Measurements from ENCODE around the gene PALLD.
A peak's percentile ranks its signal among the peaks of the same experiment; 100 is the strongest.

PALLD gene

GRCh38 chr4:168859100-168859499 lies 362.2 kb downstream of the PALLD start:
- DNase-seq, result no peak

GRCh38 chr4:168859888-168860694 lies 363.2 kb downstream of the PALLD start:
- DNase-seq, result no peak

DNA sequence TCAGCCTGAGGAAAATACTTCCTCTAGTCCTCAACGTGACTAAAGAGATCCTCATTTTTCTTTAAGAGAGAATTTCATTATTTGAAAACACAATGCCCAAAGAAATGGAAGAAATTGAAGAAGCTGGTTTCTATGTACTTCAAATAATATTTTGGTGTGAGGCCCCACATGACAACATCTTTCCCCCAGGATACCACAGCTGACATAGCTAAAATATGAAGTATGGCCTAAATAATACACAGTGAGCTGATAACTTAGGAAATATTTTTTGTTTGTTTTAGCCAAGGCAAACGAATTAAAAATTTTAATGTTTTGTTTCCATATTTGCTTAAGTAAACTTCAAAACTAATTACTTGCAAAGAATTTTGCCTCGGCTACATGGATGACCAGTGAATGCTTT lies 364.0 kb downstream of the PALLD start:
- DNase-seq, result no peak

GRCh38 chr4:168863719-168864647 lies 367.1 kb downstream of the PALLD start:
- DNase-seq, result peak; percentile 51

DNA sequence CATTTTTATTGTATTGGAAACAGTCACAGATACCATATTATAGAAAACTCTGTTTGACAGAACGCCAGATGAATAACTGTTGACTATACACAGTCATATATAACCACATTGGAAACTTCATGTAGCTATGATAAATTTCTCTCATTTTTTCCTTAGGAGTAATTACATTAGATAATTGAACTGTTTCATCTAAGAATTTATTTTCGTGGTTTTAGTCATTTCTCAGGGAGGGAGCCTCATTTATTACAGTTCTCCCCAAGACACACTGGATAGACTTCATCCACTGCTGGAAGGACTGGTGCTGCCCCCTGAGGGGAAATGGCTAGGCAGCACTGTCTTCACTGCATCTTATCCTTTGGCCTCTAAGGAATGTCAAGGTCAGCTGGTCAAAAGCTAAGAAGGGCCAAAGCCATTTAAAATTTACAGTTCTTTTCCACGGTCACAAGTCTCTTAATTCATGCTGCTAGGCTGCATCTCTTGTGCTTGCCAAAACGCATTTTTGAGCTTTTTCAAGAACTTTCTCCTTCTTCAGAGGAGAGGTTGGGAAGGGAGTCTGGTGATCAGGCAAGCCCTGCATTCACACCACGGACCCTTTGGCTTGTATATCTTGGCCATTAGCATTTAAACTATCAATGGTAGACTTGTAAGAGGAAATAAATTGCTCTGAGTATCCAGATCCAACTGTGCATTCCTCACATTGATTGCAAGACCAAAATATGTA lies 368.1 kb downstream of the PALLD start:
- DNase-seq, result peak; percentile 90

DNA sequence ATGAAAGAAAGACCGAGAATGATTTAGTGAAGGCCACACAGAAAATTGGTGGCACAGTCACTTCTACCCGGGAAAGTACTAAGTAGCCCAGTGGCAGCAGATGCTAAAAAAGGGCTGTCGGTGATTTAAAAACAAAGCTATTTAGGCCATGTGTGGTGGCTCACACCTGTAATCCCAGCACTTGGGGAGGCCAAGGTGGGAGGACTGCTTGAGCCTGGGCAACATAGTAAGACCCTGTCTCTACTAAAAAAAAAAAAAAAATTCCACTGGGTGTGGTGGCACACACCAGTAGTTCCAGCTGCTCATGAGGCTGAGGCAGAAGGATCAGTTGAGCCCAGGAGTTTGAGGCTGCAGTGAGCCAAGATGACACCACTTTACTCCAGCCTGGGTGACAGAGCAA lies 369.0 kb downstream of the PALLD start:
- no peak for DNase-seq

GRCh38 chr4:168866635-168867034 lies 369.8 kb downstream of the PALLD start:
- DNase-seq, result no peak

DNA sequence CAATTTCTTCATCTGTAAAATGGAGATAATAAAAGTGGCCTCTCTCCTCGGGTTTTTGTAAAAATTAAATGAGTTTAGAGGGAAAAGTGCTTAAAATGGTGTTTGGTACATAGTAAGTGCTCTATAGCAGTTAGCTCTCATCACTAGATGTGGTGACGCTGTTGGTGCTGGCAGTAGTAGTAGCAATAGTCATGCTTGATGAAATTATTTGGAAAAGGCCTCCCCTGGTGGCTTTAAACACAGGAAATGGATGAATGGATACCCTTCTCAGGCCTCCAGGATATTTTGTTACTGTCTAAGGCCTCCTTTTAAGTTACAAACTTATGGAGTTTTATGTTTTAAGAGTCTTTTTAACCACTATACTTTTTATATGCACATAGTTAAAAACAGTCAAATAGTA lies 370.3 kb downstream of the PALLD start:
- no peak for DNase-seq

DNA sequence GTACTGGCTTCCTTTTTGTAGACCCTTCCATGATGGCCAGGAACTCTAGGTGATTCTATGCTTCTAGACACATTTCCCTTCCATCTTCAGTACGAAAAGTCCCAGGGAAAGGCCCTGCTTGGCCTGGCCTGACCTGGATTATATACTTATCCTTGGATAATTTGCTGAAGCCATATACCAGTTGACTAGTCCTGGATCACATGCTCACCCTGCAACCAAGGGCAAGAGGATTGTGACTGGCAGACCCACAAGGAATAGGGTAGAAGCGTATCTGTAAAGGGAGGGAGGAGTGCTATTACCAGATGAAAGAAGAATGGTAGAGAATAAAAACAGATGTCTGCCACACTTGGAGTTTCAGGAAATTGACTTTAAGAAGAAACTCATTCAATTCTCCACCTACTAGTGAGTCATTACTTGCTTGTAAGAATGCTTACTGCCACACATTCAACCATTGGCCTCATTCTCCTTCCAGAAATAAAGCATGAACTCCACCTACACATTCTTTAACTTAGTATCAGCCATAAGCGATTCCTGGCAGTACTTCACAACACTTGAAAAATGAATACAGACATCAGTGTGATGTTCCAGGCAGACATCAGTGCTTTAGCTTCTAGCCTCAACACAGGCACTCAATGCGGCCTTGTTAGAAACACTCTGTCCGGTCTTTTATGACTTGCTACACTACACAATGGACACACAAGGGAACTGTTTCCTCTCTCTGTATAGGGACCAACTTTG lies 371.4 kb downstream of the PALLD start:
- DNase-seq, result peak; percentile 97

GRCh38 chr4:168868802-168869201 lies 371.9 kb downstream of the PALLD start:
- no peak for DNase-seq

DNA sequence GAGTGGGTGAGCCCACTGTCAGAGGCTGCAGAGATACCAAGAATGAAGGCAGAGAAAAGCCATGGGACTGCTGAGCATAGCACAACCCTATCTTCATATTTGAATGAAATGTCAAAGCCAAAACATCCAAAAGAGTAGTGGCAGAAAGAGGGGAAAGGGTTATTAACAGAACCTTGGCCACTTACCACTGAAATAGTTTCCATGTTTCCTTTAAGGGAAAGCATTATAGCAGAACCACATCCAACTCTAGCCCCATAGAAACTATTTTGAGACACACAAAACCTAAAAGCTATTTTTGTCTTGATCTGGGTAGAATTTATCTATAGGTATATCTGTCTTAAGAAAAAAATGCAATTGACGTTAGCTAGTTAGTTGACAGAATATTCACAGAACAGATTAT lies 373.2 kb downstream of the PALLD start:
- no peak for DNase-seq

DNA sequence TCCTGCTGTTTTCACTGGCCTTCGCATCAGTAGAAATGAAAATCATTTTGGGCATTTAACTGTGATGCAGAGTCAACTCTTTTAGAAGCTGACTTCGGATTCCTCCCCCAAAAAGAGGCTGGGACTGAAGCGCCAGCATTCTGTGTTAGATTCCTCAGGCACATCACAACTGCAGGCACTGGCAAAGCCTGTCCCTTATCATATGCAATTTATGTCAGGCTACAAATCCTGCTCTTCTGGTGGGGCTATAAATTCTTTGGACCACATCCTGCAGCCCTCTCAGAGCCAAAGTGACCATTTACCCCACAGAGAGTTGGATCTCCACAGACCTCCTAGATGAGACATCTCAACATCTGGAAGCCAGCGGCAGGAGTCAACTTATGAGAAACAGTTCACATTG lies 374.8 kb downstream of the PALLD start:
- DNase-seq, result peak; percentile 82

GRCh38 chr4:168874083-168874482 lies 377.2 kb downstream of the PALLD start:
- DNase-seq, result no peak

- DNase-seq, result peak; percentile 34
Measured at GRCh38 chr4:168876106-168876505, 379.3 kb downstream of the PALLD start.

DNA sequence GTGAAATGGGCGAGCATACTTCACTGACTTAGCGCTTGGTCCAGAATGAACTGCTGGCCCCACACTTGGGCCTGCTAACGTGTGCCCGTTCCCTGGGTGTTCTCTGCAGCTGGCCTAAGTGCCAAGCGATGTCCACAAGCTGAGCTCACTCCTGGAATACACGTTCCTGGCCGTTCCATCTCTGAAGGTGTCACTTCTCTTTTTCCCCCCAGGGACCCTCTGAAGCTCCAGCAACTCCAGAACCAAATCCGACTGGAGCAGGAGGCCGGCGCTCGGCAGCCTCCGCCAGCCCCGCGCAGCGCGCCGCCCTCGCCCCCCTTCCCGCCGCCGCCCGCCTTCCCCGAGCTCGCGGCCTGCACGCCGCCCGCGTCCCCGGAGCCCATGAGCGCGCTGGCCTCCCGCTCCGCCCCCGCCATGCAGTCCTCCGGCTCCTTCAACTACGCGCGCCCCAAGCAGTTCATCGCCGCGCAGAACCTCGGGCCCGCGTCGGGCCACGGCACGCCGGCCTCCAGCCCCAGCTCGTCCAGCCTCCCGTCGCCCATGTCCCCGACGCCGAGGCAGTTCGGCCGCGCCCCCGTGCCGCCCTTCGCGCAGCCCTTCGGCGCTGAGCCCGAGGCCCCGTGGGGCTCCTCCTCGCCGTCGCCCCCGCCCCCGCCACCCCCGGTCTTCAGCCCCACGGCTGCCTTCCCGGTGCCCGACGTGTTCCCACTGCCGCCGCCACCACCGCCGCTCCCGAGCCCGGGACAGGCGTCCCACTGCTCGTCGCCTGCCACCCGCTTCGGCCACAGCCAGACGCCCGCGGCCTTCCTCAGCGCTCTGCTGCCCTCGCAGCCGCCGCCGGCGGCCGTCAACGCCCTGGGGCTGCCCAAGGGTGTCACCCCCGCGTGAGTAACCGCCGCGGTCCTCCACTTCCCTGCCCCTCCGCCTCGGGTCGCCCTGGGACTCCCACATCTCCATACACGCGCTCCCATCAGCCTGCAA lies 380.9 kb downstream of the PALLD start:
- peak; percentile 37 for DNase-seq

DNA sequence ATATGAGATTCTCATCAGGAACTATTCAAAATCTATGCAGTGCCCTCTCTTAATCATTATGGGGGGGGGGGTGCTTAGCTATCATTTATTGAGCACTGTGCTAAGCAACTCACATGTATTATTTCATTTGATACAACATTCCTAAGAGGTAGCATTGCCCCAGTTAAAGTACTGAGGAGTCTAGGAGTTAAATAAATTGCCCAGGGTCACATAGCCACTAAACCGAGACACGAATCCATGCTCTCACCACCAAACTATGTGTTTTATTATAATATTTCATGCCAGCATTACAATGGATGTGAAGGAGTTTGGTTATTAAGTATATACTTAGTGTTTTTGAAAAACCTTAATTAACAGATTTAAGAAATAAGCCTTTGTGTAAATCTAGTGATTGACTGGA lies 381.8 kb downstream of the PALLD start:
- DNase-seq, result no peak

DNA sequence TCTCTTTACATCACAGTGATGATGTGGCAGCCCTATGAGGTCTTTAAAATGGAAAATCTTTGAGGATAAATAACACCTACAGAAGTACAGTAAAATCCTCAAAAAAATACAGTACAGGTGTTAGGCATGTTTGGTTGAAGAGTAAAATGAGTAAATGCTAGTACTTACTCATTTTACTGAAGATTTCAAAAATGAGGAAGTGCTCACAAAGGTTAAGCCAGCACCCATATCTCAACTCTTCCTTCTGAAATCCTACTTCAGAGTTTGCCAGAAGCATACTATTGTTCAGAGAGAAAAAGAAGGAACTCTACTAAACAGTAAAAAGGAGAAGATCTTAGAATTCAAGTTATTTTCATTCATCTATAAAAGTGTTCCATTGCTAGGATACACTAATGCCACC lies 382.3 kb downstream of the PALLD start:
- no peak for DNase-seq

DNA sequence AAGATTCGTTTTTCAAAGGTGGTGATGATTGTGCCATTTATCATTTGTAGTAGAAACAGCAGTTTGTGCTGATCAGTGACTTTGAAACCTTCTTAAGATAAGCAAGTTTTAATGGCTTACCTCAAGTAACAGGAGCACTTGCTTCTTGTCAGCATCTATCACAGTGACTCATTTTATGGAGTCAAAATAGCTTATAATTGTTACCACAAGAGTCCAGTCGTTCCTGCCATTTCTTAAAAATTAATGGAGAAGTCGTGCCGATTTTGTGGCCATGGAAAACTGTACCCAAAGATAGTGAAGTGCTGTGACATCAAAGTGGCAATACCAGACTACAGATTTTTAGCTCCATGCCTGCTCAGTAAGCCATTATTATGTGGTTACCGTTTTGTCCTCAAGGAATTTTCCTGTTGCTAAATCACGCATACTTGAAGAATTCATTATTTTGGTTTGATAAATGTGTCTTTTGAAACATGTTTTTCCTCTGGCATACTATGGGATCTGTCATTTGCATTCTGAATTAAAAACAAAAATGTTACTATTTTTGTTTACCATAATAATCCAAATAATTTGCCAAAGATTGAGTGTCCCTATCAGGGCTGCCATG lies 383.3 kb downstream of the PALLD start:
- DNase-seq, result peak; percentile 38

DNA sequence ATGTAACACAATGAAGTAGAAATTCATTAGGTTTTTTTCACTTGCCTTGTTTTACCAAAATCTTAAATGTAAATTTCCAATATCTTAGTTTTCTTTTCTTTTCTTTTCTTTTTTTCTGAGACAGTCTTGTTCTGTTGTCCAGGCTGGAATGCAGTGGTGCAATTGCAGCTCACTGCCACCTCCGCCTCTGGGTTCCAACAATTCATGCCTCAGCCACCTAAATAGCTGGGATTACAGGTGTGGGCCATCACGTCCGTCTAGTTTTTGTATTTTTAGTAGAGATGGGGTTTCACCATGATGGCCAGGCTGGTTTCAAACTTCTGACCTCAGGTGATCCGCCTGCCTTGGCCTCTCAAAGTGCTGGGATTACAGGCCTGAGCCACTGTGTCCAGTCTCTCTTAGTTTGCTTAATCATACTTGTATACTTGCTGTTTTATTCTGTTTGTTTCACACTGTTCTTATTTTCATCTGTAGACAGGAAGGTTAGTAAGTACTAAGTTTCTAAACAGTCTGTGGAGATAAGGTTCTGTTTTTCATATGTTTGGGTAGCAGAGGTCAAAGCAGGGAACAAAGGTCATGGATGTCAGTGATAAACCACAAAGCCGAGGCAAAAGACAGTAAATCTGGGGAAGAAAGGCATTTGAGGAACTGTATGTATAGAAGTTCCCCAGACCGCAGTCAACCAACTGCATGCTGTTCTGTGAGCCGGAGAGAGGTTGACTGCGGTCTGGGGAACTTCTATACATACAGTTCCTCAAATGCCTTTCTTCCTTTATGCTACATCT lies 384.2 kb downstream of the PALLD start:
- no peak for DNase-seq

Measured in fibroblast of skin of abdomen (primary cell).